RWPE1 (cell line): Measurements from ENCODE around the gene PFDN6.
A peak's percentile ranks its signal among the peaks of the same experiment; 100 is the strongest.

Experiments used
- CTCF ChIA-PET: fragments of 350-600 bp; sonication (Branson Sonifier 250); formaldehyde crosslinking; extraction: SDS; loops from one replicate; lab custom pipeline; 2021; lab: Yijun Ruan, JAX
- POLR2A ChIA-PET: fragments of 400-600 bp; formaldehyde crosslinking; extraction: SDS; loops from one replicate; lab custom pipeline; 2020; ENCODE audit warnings: antibody characterized with exemption; ENCODE audit not compliant: low non-redundant PET; lab: Yijun Ruan, JAX
- DNase-seq: peaks from one replicate; pipeline ENCODE4 v3.0.0; 2012; ENCODE audit warnings: low spot score
- H3K27ac ChIP-seq: fragments of 450-650 bp; 2 replicates; pipeline ENCODE4 v1.5.1; 2017
- CTCF ChIP-seq: fragments of 450-650 bp; conservative IDR thresholded peaks from 2 replicates; pipeline ENCODE4 v1.5.1; 2017; ENCODE audit warnings: low read depth, mild to moderate bottlenecking

The PFDN6 gene

GRCh38 chr6:33292996-33293682 lies 3.7 kb downstream of the PFDN6 start:
- peak overlapping the region; percentile 39 for H3K27ac ChIP-seq
- no peak for DNase-seq
- ChIA-PET POLR2A (interaction anchor here (0.6 kb wide), 1 partner anchor 8 kb away, joined by 5 read pairs; no protein-coding TSS in a partner anchor), CTCF (interaction anchor here (0.6 to 1.7 kb wide), 2 partner anchors 15 to 167 kb away, joined by 3 read pairs; no protein-coding TSS in a partner anchor)
- TF ChIP-seq CTCF = no peak

GRCh38 chr6:33294086-33294823 lies 4.9 kb downstream of the PFDN6 start:
- CTCF ChIA-PET = no interaction called here
- H3K27ac ChIP-seq = peak overlapping the region; percentile 39
- POLR2A ChIA-PET = no interaction called here
- DNase-seq = no peak
- TF ChIP-seq CTCF = no peak

- CTCF ChIA-PET = no interaction called here
- peak overlapping the region; percentile 98 for H3K27ac ChIP-seq
- no peak for DNase-seq
- POLR2A ChIA-PET = no interaction called here
- TF ChIP-seq CTCF = no peak
These were observed 6.4 kb downstream of the PFDN6 start for GRCh38 chr6:33295621-33296369.

- peak overlapping the region; percentile 98 for H3K27ac ChIP-seq
- no peak for TF ChIP-seq CTCF
- POLR2A ChIA-PET = interaction anchor here (1.1 to 3.6 kb wide), 2 partner anchors 8 to 20 kb away, joined by 4 to 14 read pairs; partner anchors contain the start of genes B3GALT4 and WDR46
- no peak for DNase-seq
- CTCF ChIA-PET = no interaction called here
These were observed 7.5 kb downstream of the PFDN6 start for GRCh38 chr6:33296797-33297405.

- TF ChIP-seq CTCF = no peak
- peak; percentile 77 for DNase-seq
- CTCF ChIA-PET = no interaction called here
- POLR2A ChIA-PET = interaction anchor here (1.1 to 3.6 kb wide), 2 partner anchors 9 to 21 kb away, joined by 4 to 14 read pairs; partner anchors contain the start of genes B3GALT4 and WDR46
- peak overlapping the region; percentile 98 for H3K27ac ChIP-seq
These were observed 8.1 kb downstream of the PFDN6 start for GRCh38 chr6:33297406-33297955.
